PC-3 (cell line): ENCODE measurements around the gene BCL11A. TPM values are rescaled to one million over a fixed set of nuclear protein-coding genes. Genes with fewer than 3 reads are reported as not detected.

Experiments
- ATAC-seq: fragments of 200-7000 bp; cut with Tn5 transposase; 2 replicates; pipeline ENCODE4 v1.9.1; 2020; ENCODE audit warnings: mild to moderate bottlenecking, moderate library complexity
- BruUV-seq: library from RNA; stranded (reverse); fragments of 400-500 nt; replicated peaks from 2 replicates; lab custom pipeline; 2021; lab: Mats Ljungman, UMichigan
- CTCF ChIA-PET: fragments of 300-600 bp; sonication (Branson Sonifier 250); formaldehyde crosslinking; loops from one replicate; lab custom pipeline; 2022; ENCODE audit warnings: antibody characterized with exemption; lab: Charles Lee
- POLR2A ChIA-PET: fragments of 300-600 bp; sonication (Branson Sonifier 250); formaldehyde crosslinking; loops from one replicate; lab custom pipeline; 2022; ENCODE audit warnings: antibody characterized with exemption; ENCODE audit not compliant: unreplicated experiment; lab: Charles Lee
- DNase-seq: peaks from one replicate; pipeline ENCODE4 v3.0.0-alpha.2; 2015
- H2AFZ ChIP-seq: fragments of 300-600 bp; sonication (generic); 2 replicates; pipeline ENCODE4 v1.6.0; 2016; ENCODE audit warnings: antibody characterized with exemption, low read length
- H3F3A ChIP-seq: fragments of 300-600 bp; sonication (generic); one replicate; pipeline ENCODE4 v1.6.0; 2017; ENCODE audit warnings: antibody characterized with exemption, low read length, control low read depth, mild to moderate bottlenecking; ENCODE audit not compliant: unreplicated experiment
- H3K27ac ChIP-seq: fragments of 300-600 bp; sonication (generic); 2 replicates; pipeline ENCODE4 v1.5.1; 2016; ENCODE audit warnings: mild to moderate bottlenecking, low read length
- H3K27me3 ChIP-seq: fragments of 300-600 bp; sonication (generic); 2 replicates; pipeline ENCODE4 v1.6.1; 2016; ENCODE audit warnings: low read length, mixed read lengths
- H3K36me3 ChIP-seq: fragments of 300-600 bp; sonication (generic); 2 replicates; pipeline ENCODE4 v1.6.1; 2016; ENCODE audit warnings: low read depth, mixed run types, low read length, mixed read lengths
- H3K4me1 ChIP-seq: fragments of 300-600 bp; sonication (generic); 2 replicates; pipeline ENCODE4 v1.5.1; 2016; ENCODE audit warnings: low read length; ENCODE audit not compliant: insufficient read depth
- H3K4me2 ChIP-seq: fragments of 300-600 bp; sonication (generic); 2 replicates; pipeline ENCODE4 v1.6.0; 2016; ENCODE audit warnings: low read length
- H3K4me3 ChIP-seq: fragments of 300-600 bp; sonication (generic); 2 replicates; pipeline ENCODE4 v1.5.1; 2016; ENCODE audit warnings: mild to moderate bottlenecking, low read length, mixed read lengths
- H3K79me2 ChIP-seq: fragments of 300-600 bp; sonication (generic); 2 replicates; pipeline ENCODE4 v1.6.1; 2017; ENCODE audit warnings: low read length, mixed read lengths
- H3K9ac ChIP-seq: fragments of 300-600 bp; sonication (generic); 2 replicates; pipeline ENCODE4 v1.6.0; 2016; ENCODE audit warnings: mild to moderate bottlenecking, low read length
- H3K9me2 ChIP-seq: fragments of 300-600 bp; sonication (generic); replicated peaks from 2 replicates; pipeline ENCODE4 v1.6.1; 2016; ENCODE audit warnings: mixed run types, low read length, mixed read lengths
- H3K9me3 ChIP-seq: fragments of 300-600 bp; sonication (generic); 2 replicates; pipeline ENCODE4 v1.6.1; 2016; ENCODE audit warnings: low read length, mixed read lengths
- H4K20me1 ChIP-seq: fragments of 300-600 bp; sonication (generic); 2 replicates; pipeline ENCODE4 v1.6.1; 2016; ENCODE audit warnings: low read length, mixed read lengths
- CTCF ChIP-seq: fragments of 300-600 bp; sonication (generic); conservative IDR thresholded peaks from 2 replicates; pipeline ENCODE4 v1.5.1; 2017; ENCODE audit warnings: antibody characterized with exemption, low read depth, mild to moderate bottlenecking, low read length
- EZH2 ChIP-seq: fragments of 300-600 bp; sonication (generic); IDR thresholded peaks from one replicate; pipeline ENCODE4 v1.6.1; 2017; ENCODE audit warnings: antibody characterized with exemption, mild to moderate bottlenecking, low read length; ENCODE audit not compliant: unreplicated experiment
- EZH2phosphoT487 ChIP-seq: fragments of 300-600 bp; sonication (generic); IDR thresholded peaks from 2 replicates; pipeline ENCODE4 v1.6.1; 2018; ENCODE audit warnings: mild to moderate bottlenecking, antibody characterized with exemption, low read length, borderline replicate concordance
- intact Hi-C: fragments of 100-400 bp; cut with micrococcal nuclease; formaldehyde crosslinking; loops from 2 replicates; pipeline ENCODE4 v1.9.0; 2023
- total RNA-seq: library from RNA; depleted of rRNA; stranded (reverse); fragments of >200 nt; gene quantifications from 2 replicates; pipeline ENCODE4 v1.2.3, GENCODE V29; 2014

Gene BCL11A
- total RNA-seq, 1 experiment from 2014 or later = 4.6 TPM

DNA sequence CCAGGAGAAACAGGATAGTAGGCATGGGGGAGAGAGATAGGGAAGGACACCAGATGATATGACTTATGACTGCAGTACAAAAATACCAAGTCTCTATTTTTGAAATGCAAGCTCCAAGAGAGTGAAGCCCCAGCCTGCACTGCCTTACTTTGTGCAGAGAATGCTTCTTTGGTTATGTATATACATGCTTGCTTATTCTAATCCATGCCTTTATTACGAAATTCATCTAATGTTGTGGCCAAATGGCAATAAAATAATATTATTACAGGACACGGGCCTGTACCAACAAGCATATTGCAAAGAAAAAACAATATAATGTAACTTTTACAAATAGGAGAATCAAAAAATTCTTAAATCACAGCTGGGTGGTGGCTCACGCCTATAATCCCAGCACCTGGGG, 110.8 kb downstream of the BCL11A start:
- ChIA-PET CTCF (no interaction called here), POLR2A (no interaction called here)
- Histone ChIP-seq H3K36me3 (no peaks in the 10 kb centered on the region), H3K4me2 (no peak overlapping the region), H4K20me1 (no peaks in the 10 kb centered on the region), H3K79me2 (no peaks in the 10 kb centered on the region), H3K9me2 (no peaks in the 10 kb centered on the region), H3K9me3 (no peaks in the 10 kb centered on the region), H3K4me3 (no peak overlapping the region), H3K27me3 (no peaks in the 10 kb centered on the region), H3K4me1 (peaks cover 12% of the 10 kb centered on the region), H3K27ac (no peak overlapping the region), H3F3A (no peaks in the 10 kb centered on the region), H3K9ac (no peak overlapping the region), H2AFZ (no peak overlapping the region)
- DNase-seq (no peak), ATAC-seq (no peak)
- TF ChIP-seq EZH2phosphoT487 (no peak), CTCF (no peak)
- no TSS peak for BruUV-seq
- intact Hi-C loops = no loop called here

GRCh38 chr2:60441800-60442199, 111.7 kb downstream of the BCL11A start:
- H3K4me1 ChIP-seq = peaks cover 12% of the 10 kb centered on the region

GRCh38 chr2:60440767-60441163, 112.7 kb downstream of the BCL11A start:
- Histone ChIP-seq H3K9me2 (no peaks in the 10 kb centered on the region), H3K27ac (no peak overlapping the region), H4K20me1 (no peaks in the 10 kb centered on the region), H3K4me3 (no peak overlapping the region), H3K9me3 (no peaks in the 10 kb centered on the region), H3F3A (no peaks in the 10 kb centered on the region), H3K27me3 (no peaks in the 10 kb centered on the region), H3K4me2 (peak overlapping the region; percentile 27; the same call in 1 of the 2 replicates), H3K4me1 (peaks cover 12% of the 10 kb centered on the region), H3K79me2 (no peaks in the 10 kb centered on the region), H3K36me3 (no peaks in the 10 kb centered on the region), H3K9ac (no peak overlapping the region), H2AFZ (no peak overlapping the region)
- ATAC-seq (peak; percentile 46; the same call in 1 of the 2 replicates), DNase-seq (peak; percentile 52)
- intact Hi-C loops = no loop called here
- CTCF ChIA-PET = interaction anchor here (0.6 kb wide), 2 partner anchors 90 kb away, joined by 3 to 4 read pairs; no protein-coding TSS in a partner anchor
- BruUV-seq = no TSS peak
- POLR2A ChIA-PET = no interaction called here
- TF ChIP-seq EZH2phosphoT487 = no peak
- no peak for TF ChIP-seq EZH2
- TF ChIP-seq CTCF = no peak

More at GRCh38 chr2:60441800-60442199, 111.7 kb downstream of the BCL11A start:
- Histone ChIP-seq H3K27ac (no peak overlapping the region), H2AFZ (no peak overlapping the region), H3K27me3 (no peaks in the 10 kb centered on the region), H3K36me3 (no peaks in the 10 kb centered on the region), H3K79me2 (no peaks in the 10 kb centered on the region), H3K4me2 (no peak overlapping the region), H3K9me3 (no peaks in the 10 kb centered on the region), H3K9ac (no peak overlapping the region), H3F3A (no peaks in the 10 kb centered on the region), H4K20me1 (no peaks in the 10 kb centered on the region), H3K4me3 (no peak overlapping the region), H3K9me2 (no peaks in the 10 kb centered on the region)
- CTCF ChIA-PET = no interaction called here
- no peak for TF ChIP-seq EZH2
- no peak for TF ChIP-seq CTCF
- TF ChIP-seq EZH2phosphoT487 = no peak
- no TSS peak for BruUV-seq
- ATAC-seq (peak; percentile 35; the same call in 1 of the 2 replicates), DNase-seq (peak; percentile 55)
- intact Hi-C loops = no loop called here
- POLR2A ChIA-PET = no interaction called here
